NCI-H187 (cell line): ENCODE data around the gene PDE8B.

Experiments
- DNase-seq, 2 experiments: peaks; one replicate each; lab custom pipeline; 2025; lab: John Stamatoyannopoulos, UW

PDE8B gene

GRCh38 chr5:77325921-77326541 lies 115.6 kb downstream of the PDE8B start:
- DNase-seq = no peak

GRCh38 chr5:77326986-77327734 lies 116.7 kb downstream of the PDE8B start:
- no peak for DNase-seq

GRCh38 chr5:77328930-77329647 lies 118.6 kb downstream of the PDE8B start:
- no peak for DNase-seq

- no peak for DNase-seq
Observed at GRCh38 chr5:77329664-77330430, 119.4 kb downstream of the PDE8B start.

- DNase-seq = no peak
Observed at GRCh38 chr5:77333036-77333435, 122.6 kb downstream of the PDE8B start.

GRCh38 chr5:77333451-77334123 lies 123.1 kb downstream of the PDE8B start:
- no peak for DNase-seq

- no peak for DNase-seq
Observed at GRCh38 chr5:77337246-77337645, 126.8 kb downstream of the PDE8B start.

GRCh38 chr5:77337686-77338085 lies 127.2 kb downstream of the PDE8B start:
- no peak for DNase-seq

GRCh38 chr5:77339337-77339890 lies 128.9 kb downstream of the PDE8B start:
- no peak for DNase-seq

- no peak for DNase-seq
Observed at GRCh38 chr5:77343165-77343564, 132.7 kb downstream of the PDE8B start.

GRCh38 chr5:77347435-77348098 lies 137.1 kb downstream of the PDE8B start:
- no peak for DNase-seq

- no peak for DNase-seq
Observed at GRCh38 chr5:77353251-77353650, 142.8 kb downstream of the PDE8B start.

- no peak for DNase-seq
Observed at GRCh38 chr5:77354454-77354853, 144.0 kb downstream of the PDE8B start.

GRCh38 chr5:77355080-77355479 lies 144.6 kb downstream of the PDE8B start:
- no peak for DNase-seq

GRCh38 chr5:77355751-77356150 lies 145.3 kb downstream of the PDE8B start:
- no peak for DNase-seq

GRCh38 chr5:77356740-77357139 lies 146.3 kb downstream of the PDE8B start:
- no peak for DNase-seq

- no peak for DNase-seq
Observed at GRCh38 chr5:77358255-77359205, 148.1 kb downstream of the PDE8B start.

- no peak for DNase-seq
Observed at GRCh38 chr5:77359231-77359630, 148.8 kb downstream of the PDE8B start.

- DNase-seq = no peak
Observed at GRCh38 chr5:77360381-77360780, 149.9 kb downstream of the PDE8B start.

- no peak for DNase-seq
Observed at GRCh38 chr5:77360973-77361372, 150.5 kb downstream of the PDE8B start.
